Trophoblast cell (in vitro differentiated cells and primary cell): Measurements from ENCODE around the gene CORO2A.
"Not testable (repeated sequence)": the region's sequence is repeated elsewhere in the genome, so short reads cannot be mapped to it uniquely, and the experiment has no call there.

Experiments used
- DNase-seq, 2 donors: peaks; one replicate each; pipeline ENCODE4 v3.0.0-alpha.2; 2016
- H2AFZ ChIP-seq: 2 replicates; pipeline ENCODE4 v1.6.1; 2013; ENCODE audit warnings: low read length, moderate library complexity, mild to moderate bottlenecking; ENCODE audit not compliant: insufficient read depth, poor library complexity
- H2AK5ac ChIP-seq: 2 replicates; pipeline ENCODE4 v1.6.1; 2013; ENCODE audit warnings: mild to moderate bottlenecking, low read length
- H2BK120ac ChIP-seq: 2 replicates; pipeline ENCODE4 v1.6.1; 2013; ENCODE audit warnings: low read length, mild to moderate bottlenecking, moderate library complexity; ENCODE audit not compliant: insufficient read depth, poor library complexity
- H2BK12ac ChIP-seq: 2 replicates; pipeline ENCODE4 v1.6.1; 2013; ENCODE audit warnings: mild to moderate bottlenecking, low read length, moderate library complexity
- H2BK5ac ChIP-seq: 2 replicates; pipeline ENCODE4 v1.6.1; 2013; ENCODE audit warnings: low read length, low read depth, moderate library complexity, mild to moderate bottlenecking; ENCODE audit not compliant: poor library complexity
- H3K14ac ChIP-seq: 2 replicates; pipeline ENCODE4 v1.6.1; 2013; ENCODE audit warnings: mild to moderate bottlenecking, low read length
- H3K18ac ChIP-seq: 2 replicates; pipeline ENCODE4 v1.6.1; 2013; ENCODE audit warnings: mild to moderate bottlenecking, low read length
- H3K23ac ChIP-seq: 2 replicates; pipeline ENCODE4 v1.6.1; 2013; ENCODE audit warnings: low read length
- H3K27ac ChIP-seq: 2 replicates; pipeline ENCODE4 v1.5.1; 2013; ENCODE audit warnings: low read depth, mild to moderate bottlenecking, inconsistent platforms, low read length, moderate library complexity
- H3K27me3 ChIP-seq: 2 replicates; pipeline ENCODE4 v1.6.1; 2013; ENCODE audit warnings: inconsistent platforms, mild to moderate bottlenecking, low read length, moderate library complexity; ENCODE audit not compliant: insufficient read depth
- H3K36me3 ChIP-seq, 2 experiments: 1 replicate in 1 of 2; 2 replicates in 1 of 2; pipeline ENCODE4 v1.6.1; 2013; ENCODE audit warnings: low read length in 2 of 2, mild to moderate bottlenecking in 2 of 2, moderate library complexity in 1 of 2; ENCODE audit not compliant: insufficient read depth in 2 of 2, control insufficient read depth in 1 of 2
- H3K4ac ChIP-seq: 2 replicates; pipeline ENCODE4 v1.6.1; 2013; ENCODE audit warnings: low read depth, mild to moderate bottlenecking, low read length, moderate library complexity
- H3K4me1 ChIP-seq, 2 experiments: 1 replicate in 1 of 2; 2 replicates in 1 of 2; pipeline ENCODE4 v1.6.1; 2013; ENCODE audit warnings: low read length in 2 of 2, mild to moderate bottlenecking in 2 of 2, moderate library complexity in 1 of 2; ENCODE audit not compliant: insufficient read depth in 2 of 2, control insufficient read depth in 1 of 2
- H3K4me2 ChIP-seq: 2 replicates; pipeline ENCODE4 v1.6.1; 2013; ENCODE audit warnings: inconsistent platforms, mild to moderate bottlenecking, low read length, moderate library complexity
- H3K4me3 ChIP-seq: 2 replicates; pipeline ENCODE4 v1.5.1; 2013; ENCODE audit warnings: mild to moderate bottlenecking, low read depth, low read length, inconsistent platforms
- H3K79me1 ChIP-seq: one replicate; pipeline ENCODE4 v1.6.1; 2013; ENCODE audit warnings: low read length
- H3K79me2 ChIP-seq: 2 replicates; pipeline ENCODE4 v1.6.1; 2013; ENCODE audit warnings: low read length, mild to moderate bottlenecking; ENCODE audit not compliant: control insufficient read depth, insufficient read depth, poor library complexity
- H3K9ac ChIP-seq: 2 replicates; pipeline ENCODE4 v1.6.1; 2013; ENCODE audit warnings: mild to moderate bottlenecking, low read length
- H3K9me3 ChIP-seq: 2 replicates; pipeline ENCODE4 v1.6.1; 2013; ENCODE audit warnings: low read depth, mild to moderate bottlenecking, control low read depth, inconsistent platforms, low read length; ENCODE audit not compliant: insufficient read depth
- H4K12ac ChIP-seq: 2 replicates; pipeline ENCODE4 v1.6.1; 2013; ENCODE audit warnings: low read depth, mild to moderate bottlenecking, low read length, moderate library complexity
- H4K8ac ChIP-seq: 2 replicates; pipeline ENCODE4 v1.6.1; 2013; ENCODE audit warnings: low read depth, mild to moderate bottlenecking, low read length, moderate library complexity
- H4K91ac ChIP-seq: one replicate; pipeline ENCODE4 v1.6.1; 2013; ENCODE audit warnings: low read depth, mild to moderate bottlenecking, low read length, moderate library complexity
- WGBS: extraction: QIAGEN DNeasy Blood & Tissue Kit; methylation state at CpG from one replicate; pipeline ENCODE4 v1.1.7; 2013; ENCODE audit warnings: missing lambda C conversion rate; ENCODE audit not compliant: insufficient read length, insufficient coverage; ENCODE audit errors: extremely low coverage; 5-methylcytosine and 5-hydroxymethylcytosine counted together

CORO2A gene

GRCh38 chr9:98117984-98118639 is 74.3 kb downstream of the CORO2A start:
- H3K23ac ChIP-seq = no peak overlapping the region
- peaks cover 7 to 9% of the 10 kb centered on the region in 2 experiments for H3K36me3 ChIP-seq
- no peak overlapping the region for H2AK5ac ChIP-seq
- H3K4me3 ChIP-seq = no peak overlapping the region
- peaks cover 4% of the 10 kb centered on the region in 2 experiments for H3K4me1 ChIP-seq
- H3K27me3 ChIP-seq = no peaks in the 10 kb centered on the region
- no peaks in the 10 kb centered on the region for H3K79me2 ChIP-seq
- H3K14ac ChIP-seq = no peak overlapping the region
- no peak overlapping the region for H3K27ac ChIP-seq
- H3K4ac ChIP-seq = no peak overlapping the region
- H2BK5ac ChIP-seq = no peak overlapping the region
- peak overlapping the region; percentile 81 for H3K4me2 ChIP-seq
- no peak overlapping the region for H3K18ac ChIP-seq
- no peak overlapping the region for H4K91ac ChIP-seq
- H3K9me3 ChIP-seq = no peaks in the 10 kb centered on the region
- no peak overlapping the region for H3K9ac ChIP-seq
- peak in 1 of 2 donors; percentile 57 for DNase-seq
- no CpG with 5 or more reads among the region's 5 CpGs for WGBS
- H2AFZ ChIP-seq = no peak overlapping the region
- H4K8ac ChIP-seq = no peak overlapping the region
- H2BK120ac ChIP-seq = no peak overlapping the region
- no peak overlapping the region for H2BK12ac ChIP-seq
- no peaks in the 10 kb centered on the region for H3K79me1 ChIP-seq
- H4K12ac ChIP-seq = no peak overlapping the region

- H2AK5ac ChIP-seq, H3K79me1 ChIP-seq, H3K27ac ChIP-seq, H4K8ac ChIP-seq, H3K4me1 ChIP-seq, H2BK120ac ChIP-seq, H3K23ac ChIP-seq, H3K18ac ChIP-seq, H4K12ac ChIP-seq, H4K91ac ChIP-seq, H2BK12ac ChIP-seq, H2BK5ac ChIP-seq, H3K4me2 ChIP-seq, H3K79me2 ChIP-seq, H3K4ac ChIP-seq, H3K9me3 ChIP-seq, H3K4me3 ChIP-seq, H3K9ac ChIP-seq, H3K36me3 ChIP-seq, H3K14ac ChIP-seq, H3K27me3 ChIP-seq, H2AFZ ChIP-seq, DNase-seq: not testable (repeated sequence)
- no CpG with 5 or more reads among the region's 6 CpGs for WGBS
Observed at GRCh38 chr9:98117097-98117496, 75.3 kb downstream of the CORO2A start.

- Histone ChIP-seq H3K4me3 (no peak overlapping the region), H3K4me1 (no peaks in the 10 kb centered on the region), H3K36me3 (no peaks in the 10 kb centered on the region), H2BK12ac (no peak overlapping the region), H3K9me3 (no peaks in the 10 kb centered on the region), H3K4me2 (no peak overlapping the region), H3K18ac (no peak overlapping the region), H3K23ac (no peak overlapping the region), H2BK120ac (no peak overlapping the region), H3K4ac (no peak overlapping the region), H2AFZ (no peak overlapping the region), H4K91ac (no peak overlapping the region), H4K12ac (no peak overlapping the region), H3K27me3 (no peaks in the 10 kb centered on the region), H4K8ac (no peak overlapping the region), H3K14ac (no peak overlapping the region), H3K27ac (no peak overlapping the region), H2AK5ac (no peak overlapping the region), H3K79me1 (no peaks in the 10 kb centered on the region), H3K9ac (no peak overlapping the region), H3K79me2 (no peaks in the 10 kb centered on the region), H2BK5ac (no peak overlapping the region)
- no peak for DNase-seq
- no CpG with 5 or more reads among the region's 3 CpGs for WGBS
Observed at GRCh38 chr9:98109052-98109451, 83.4 kb downstream of the CORO2A start.

- no peak for DNase-seq
- Histone ChIP-seq H3K9ac (no peak overlapping the region), H2BK5ac (no peak overlapping the region), H3K27ac (no peak overlapping the region), H3K27me3 (no peaks in the 10 kb centered on the region), H2BK120ac (no peak overlapping the region), H3K79me2 (no peaks in the 10 kb centered on the region), H4K91ac (no peak overlapping the region), H4K12ac (no peak overlapping the region), H3K36me3 (no peaks in the 10 kb centered on the region), H3K4ac (no peak overlapping the region), H3K79me1 (no peaks in the 10 kb centered on the region), H2AK5ac (no peak overlapping the region), H3K4me3 (no peak overlapping the region), H4K8ac (no peak overlapping the region), H3K4me1 (no peaks in the 10 kb centered on the region), H2AFZ (no peak overlapping the region), H3K18ac (no peak overlapping the region), H3K4me2 (no peak overlapping the region), H3K9me3 (no peaks in the 10 kb centered on the region), H3K23ac (no peak overlapping the region), H2BK12ac (no peak overlapping the region), H3K14ac (no peak overlapping the region)
- no CpG with 5 or more reads among the region's 5 CpGs for WGBS
Observed at GRCh38 chr9:98108531-98109031, 83.9 kb downstream of the CORO2A start.
